ENCODE measurements around the gene C1QTNF8. TPM values are rescaled to one million over a fixed set of nuclear protein-coding genes. Genes with fewer than 3 reads are reported as not detected.

Gene C1QTNF8
- total RNA-seq, 2 donors from 2014 or later: 4.3 to 7.0 TPM

GRCh38 chr16:1099189-1100083 is 3.4 kb upstream of the C1QTNF8 start:
- no peak for DNase-seq (ENCODE audit: low spot score)
- no peaks in the 10 kb centered on the region for H3K9me3 ChIP-seq
- no peak for ATAC-seq (ENCODE audit: insufficient number of reproducible peaks, low FRiP score, low read depth)
- H3K27ac ChIP-seq: no peak overlapping the region
- no peaks in the 10 kb centered on the region for H3K27me3 ChIP-seq (replicated peaks; ENCODE audit: insufficient read depth)
- TF ChIP-seq CTCF (IDR thresholded peaks at IDR 0.05): no peak
- no peak overlapping the region for H3K4me3 ChIP-seq
- no peaks in the 10 kb centered on the region for H3K36me3 ChIP-seq
- H3K4me1 ChIP-seq (ENCODE audit: control insufficient read depth in 1 of 2, low read depth in 2 of 2): peaks cover 37 to 70% of the 10 kb centered on the region in 2 donors

GRCh38 chr16:1098266-1098991 is 2.4 kb upstream of the C1QTNF8 start:
- no peak for ATAC-seq (ENCODE audit: insufficient number of reproducible peaks, low FRiP score, low read depth)
- Histone ChIP-seq H3K27ac (peak overlapping the region; percentile 56 to 98), H3K36me3 (no peaks in the 10 kb centered on the region), H3K4me3 (peak overlapping the region; percentile 48), H3K27me3 (replicated peaks; ENCODE audit: insufficient read depth) (no peaks in the 10 kb centered on the region), H3K9me3 (no peaks in the 10 kb centered on the region), H3K4me1 (ENCODE audit: control insufficient read depth in 1 of 2, low read depth in 2 of 2) (peaks cover 37 to 76% of the 10 kb centered on the region in 2 donors)
- DNase-seq (ENCODE audit: low spot score): no peak
- TF ChIP-seq CTCF (IDR thresholded peaks at IDR 0.05): no peak

- Histone ChIP-seq H3K36me3 (no peaks in the 10 kb centered on the region), H3K27me3 (replicated peaks; ENCODE audit: insufficient read depth) (no peaks in the 10 kb centered on the region), H3K27ac (peak overlapping the region; percentile 91 to 98), H3K4me1 (ENCODE audit: control insufficient read depth in 1 of 2, low read depth in 2 of 2) (peaks cover 34 to 71% of the 10 kb centered on the region in 2 donors), H3K9me3 (no peaks in the 10 kb centered on the region), H3K4me3 (peak overlapping the region; percentile 48)
- DNase-seq (ENCODE audit: low spot score) (peak; percentile 86), ATAC-seq (ENCODE audit: insufficient number of reproducible peaks, low FRiP score, low read depth) (peak; percentile 86)
- no peak for TF ChIP-seq CTCF (IDR thresholded peaks at IDR 0.05)
Measured at GRCh38 chr16:1097800-1098199, 1.8 kb upstream of the C1QTNF8 start.

GRCh38 chr16:1097156-1097555 is 1.1 kb upstream of the C1QTNF8 start:
- no peaks in the 10 kb centered on the region for H3K9me3 ChIP-seq
- no peak for TF ChIP-seq CTCF (IDR thresholded peaks at IDR 0.05)
- H3K4me1 ChIP-seq (ENCODE audit: control insufficient read depth in 1 of 2, low read depth in 2 of 2): peaks cover 34 to 71% of the 10 kb centered on the region in 2 donors
- H3K27me3 ChIP-seq (replicated peaks; ENCODE audit: insufficient read depth): no peaks in the 10 kb centered on the region
- DNase-seq (ENCODE audit: low spot score) (no peak), ATAC-seq (ENCODE audit: insufficient number of reproducible peaks, low FRiP score, low read depth) (no peak)
- H3K4me3 ChIP-seq: peak overlapping the region; percentile 34
- peak overlapping the region; percentile 91 to 98 for H3K27ac ChIP-seq
- H3K36me3 ChIP-seq: no peaks in the 10 kb centered on the region

Measured in thoracic aorta (tissue), 2 donors.